Esophagus squamous epithelium (tissue), 4 donors: ENCODE results near the gene PPP1CC.

ENCODE experiments used
- POLR2A ChIP-seq, 4 donors: fragments of 450-650 bp; IDR thresholded peaks; one replicate each; pipeline ENCODE4 v1.6.1; 2017; ENCODE audit warnings: antibody characterized with exemption in 4 of 4, mild to moderate bottlenecking in 4 of 4, moderate library complexity in 3 of 4
- TF ChIP-seq, protein P1 (sequence below), 6 experiments: fragments of 450-650 bp in 4 of 6; fragments of 200-600 bp in 2 of 6; sonication (generic) in 2 of 6; IDR thresholded peaks; one replicate each; pipeline ENCODE4 v1.5.1; 2016 to 2019; ENCODE audit warnings: antibody characterized with exemption in 6 of 6, mild to moderate bottlenecking in 4 of 6, moderate library complexity in 4 of 6

DNA sequence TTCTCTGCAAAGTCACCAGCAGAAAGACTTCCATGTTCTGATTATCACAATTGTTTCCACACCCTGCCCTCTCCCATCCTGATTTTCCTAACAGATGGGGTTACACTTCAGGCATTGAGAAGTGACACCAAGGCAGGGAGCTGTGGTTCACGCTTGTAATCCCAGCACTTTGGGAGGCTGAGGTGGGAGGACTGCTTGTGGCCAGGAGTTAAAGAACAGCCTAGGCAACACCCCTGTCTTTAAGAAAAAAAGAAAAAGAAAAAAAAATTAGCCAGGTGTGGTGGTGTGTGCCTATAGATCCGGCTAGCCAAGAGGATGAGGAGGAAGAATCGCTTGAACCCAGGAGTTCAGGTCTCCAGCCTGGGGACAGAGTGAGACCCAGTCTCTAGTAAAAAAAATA is 5.2 kb downstream of the PPP1CC start:
- TF ChIP-seq, protein P1, sequence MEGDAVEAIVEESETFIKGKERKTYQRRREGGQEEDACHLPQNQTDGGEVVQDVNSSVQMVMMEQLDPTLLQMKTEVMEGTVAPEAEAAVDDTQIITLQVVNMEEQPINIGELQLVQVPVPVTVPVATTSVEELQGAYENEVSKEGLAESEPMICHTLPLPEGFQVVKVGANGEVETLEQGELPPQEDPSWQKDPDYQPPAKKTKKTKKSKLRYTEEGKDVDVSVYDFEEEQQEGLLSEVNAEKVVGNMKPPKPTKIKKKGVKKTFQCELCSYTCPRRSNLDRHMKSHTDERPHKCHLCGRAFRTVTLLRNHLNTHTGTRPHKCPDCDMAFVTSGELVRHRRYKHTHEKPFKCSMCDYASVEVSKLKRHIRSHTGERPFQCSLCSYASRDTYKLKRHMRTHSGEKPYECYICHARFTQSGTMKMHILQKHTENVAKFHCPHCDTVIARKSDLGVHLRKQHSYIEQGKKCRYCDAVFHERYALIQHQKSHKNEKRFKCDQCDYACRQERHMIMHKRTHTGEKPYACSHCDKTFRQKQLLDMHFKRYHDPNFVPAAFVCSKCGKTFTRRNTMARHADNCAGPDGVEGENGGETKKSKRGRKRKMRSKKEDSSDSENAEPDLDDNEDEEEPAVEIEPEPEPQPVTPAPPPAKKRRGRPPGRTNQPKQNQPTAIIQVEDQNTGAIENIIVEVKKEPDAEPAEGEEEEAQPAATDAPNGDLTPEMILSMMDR (IDR thresholded peaks at IDR 0.05) = no peak
- no peak for TF ChIP-seq POLR2A (IDR thresholded peaks at IDR 0.05)
